HEK293T (cell line): ENCODE measurements around the gene OR4E1.

ENCODE experiments used
- ARNT ChIP-seq: fragments of 450-650 bp; IDR thresholded peaks from 2 replicates; pipeline ENCODE4 v1.6.1; 2017; ENCODE audit warnings: mild to moderate bottlenecking
- BHLHE40 ChIP-seq: fragments of 450-650 bp; IDR thresholded peaks from 2 replicates; pipeline ENCODE4 v1.6.1; 2016; ENCODE audit warnings: mild to moderate bottlenecking, moderate library complexity, borderline replicate concordance
- ELF4 ChIP-seq: fragments of 450-650 bp; IDR thresholded peaks from 2 replicates; pipeline ENCODE4 v1.6.1; 2017; ENCODE audit warnings: antibody characterized with exemption
- FOXM1 ChIP-seq: fragments of 450-650 bp; IDR thresholded peaks from 2 replicates; pipeline ENCODE4 v1.6.1; 2017; ENCODE audit warnings: mild to moderate bottlenecking, borderline replicate concordance
- HDGF ChIP-seq: fragments of 450-650 bp; IDR thresholded peaks from 2 replicates; pipeline ENCODE4 v1.6.1; 2017; ENCODE audit warnings: antibody characterized with exemption, borderline replicate concordance
- L3MBTL2 ChIP-seq: fragments of 450-650 bp; conservative IDR thresholded peaks from 2 replicates; pipeline ENCODE4 v1.6.1; 2016; ENCODE audit warnings: mild to moderate bottlenecking
- LEF1 ChIP-seq: fragments of 450-650 bp; IDR thresholded peaks from 2 replicates; pipeline ENCODE4 v1.6.1; 2017; ENCODE audit warnings: mild to moderate bottlenecking, borderline replicate concordance
- NFRKB ChIP-seq: fragments of 450-650 bp; IDR thresholded peaks from 2 replicates; pipeline ENCODE4 v1.6.1; 2016; ENCODE audit warnings: mild to moderate bottlenecking, moderate library complexity
- SP1 ChIP-seq: fragments of 450-650 bp; IDR thresholded peaks from 2 replicates; pipeline ENCODE4 v1.6.1; 2017
- SUZ12 ChIP-seq: fragments of 450-650 bp; IDR thresholded peaks from 2 replicates; pipeline ENCODE4 v1.6.1; 2016; ENCODE audit warnings: mild to moderate bottlenecking
- TARDBP ChIP-seq: fragments of 450-650 bp; IDR thresholded peaks from 2 replicates; pipeline ENCODE4 v1.6.1; 2016
- ZNF384 ChIP-seq: fragments of 450-650 bp; IDR thresholded peaks from 2 replicates; pipeline ENCODE4 v1.6.1; 2016
- TF ChIP-seq, protein P1 (sequence below): fragments of 450-650 bp; IDR thresholded peaks from 2 replicates; pipeline ENCODE4 v1.6.1; 2016

DNA sequence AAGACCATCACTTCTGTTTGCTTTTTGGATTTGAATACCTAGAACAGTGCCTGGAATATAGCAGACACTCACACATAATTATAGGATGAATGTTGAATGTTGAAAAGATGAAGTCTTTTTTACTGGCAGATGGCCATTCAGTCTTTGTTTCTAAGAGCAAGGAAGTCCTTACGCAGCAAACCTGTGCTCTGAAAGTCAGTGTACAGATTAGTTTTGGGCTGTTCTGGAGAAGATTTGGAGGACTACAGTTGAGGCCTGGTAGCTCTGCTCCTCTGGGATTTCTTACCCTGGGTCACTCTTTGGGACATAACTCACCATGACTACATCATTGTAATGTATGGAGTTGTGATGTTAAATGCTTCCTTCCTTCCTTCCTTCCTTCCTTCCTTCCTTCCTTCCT is 16.6 kb downstream of the OR4E1 start:
- TF ChIP-seq FOXM1, result no peak
- no peak for TF ChIP-seq HDGF
- TF ChIP-seq TARDBP, result no peak
- no peak for TF ChIP-seq BHLHE40
- no peak for TF ChIP-seq NFRKB
- no peak for TF ChIP-seq SP1
- no peak for TF ChIP-seq ARNT
- TF ChIP-seq SUZ12, result no peak
- no peak for TF ChIP-seq ELF4
- TF ChIP-seq ZNF384, result no peak
- TF ChIP-seq, protein P1, sequence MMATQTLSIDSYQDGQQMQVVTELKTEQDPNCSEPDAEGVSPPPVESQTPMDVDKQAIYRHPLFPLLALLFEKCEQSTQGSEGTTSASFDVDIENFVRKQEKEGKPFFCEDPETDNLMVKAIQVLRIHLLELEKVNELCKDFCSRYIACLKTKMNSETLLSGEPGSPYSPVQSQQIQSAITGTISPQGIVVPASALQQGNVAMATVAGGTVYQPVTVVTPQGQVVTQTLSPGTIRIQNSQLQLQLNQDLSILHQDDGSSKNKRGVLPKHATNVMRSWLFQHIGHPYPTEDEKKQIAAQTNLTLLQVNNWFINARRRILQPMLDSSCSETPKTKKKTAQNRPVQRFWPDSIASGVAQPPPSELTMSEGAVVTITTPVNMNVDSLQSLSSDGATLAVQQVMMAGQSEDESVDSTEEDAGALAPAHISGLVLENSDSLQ, result no peak
- no peak for TF ChIP-seq LEF1
- TF ChIP-seq L3MBTL2, result no peak
